Activated gamma-delta T cell (primary cell): ENCODE measurements around the gene HOXB6.

Experiments
- DNase-seq: peaks from one replicate; lab custom pipeline; 2025; lab: John Stamatoyannopoulos, UW

Gene HOXB6

DNA sequence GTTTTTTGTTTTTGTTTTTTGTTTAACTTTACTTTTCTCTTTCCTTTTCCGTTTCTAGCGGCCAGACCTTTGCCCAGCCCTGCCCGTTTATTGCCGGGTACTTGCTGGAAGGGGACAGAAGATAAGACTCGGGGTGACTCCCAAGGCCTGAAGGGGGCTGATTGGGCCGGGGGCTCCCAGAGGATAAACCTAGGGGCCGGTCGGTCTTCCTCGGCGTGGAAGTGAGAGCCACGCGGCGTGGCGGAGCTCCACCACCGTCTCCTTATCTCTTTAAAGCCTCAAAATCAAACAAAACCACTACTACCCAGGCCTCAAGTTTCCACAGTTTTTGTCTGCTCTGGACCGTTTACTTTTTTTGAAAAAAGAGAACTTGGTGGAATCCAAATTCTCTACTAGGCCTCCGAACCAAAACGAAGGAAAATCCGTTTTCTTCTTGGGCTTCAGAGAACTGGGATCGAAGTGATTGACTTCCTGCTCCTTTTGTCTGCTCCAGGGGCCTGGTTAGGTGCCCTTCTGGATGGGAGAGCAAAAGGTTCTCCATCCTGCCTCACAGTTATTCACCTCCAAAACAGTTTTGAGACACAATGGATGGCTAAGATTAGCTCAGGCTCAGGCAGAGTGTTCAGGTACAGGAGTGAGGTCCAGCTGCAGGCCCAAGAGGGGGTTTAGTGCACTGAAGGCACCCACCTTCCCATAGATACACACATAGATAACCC, 29.9 kb upstream of the HOXB6 start:
- no peak for DNase-seq

GRCh38 chr17:48633266-48633677, 28.5 kb upstream of the HOXB6 start:
- DNase-seq = no peak

DNA sequence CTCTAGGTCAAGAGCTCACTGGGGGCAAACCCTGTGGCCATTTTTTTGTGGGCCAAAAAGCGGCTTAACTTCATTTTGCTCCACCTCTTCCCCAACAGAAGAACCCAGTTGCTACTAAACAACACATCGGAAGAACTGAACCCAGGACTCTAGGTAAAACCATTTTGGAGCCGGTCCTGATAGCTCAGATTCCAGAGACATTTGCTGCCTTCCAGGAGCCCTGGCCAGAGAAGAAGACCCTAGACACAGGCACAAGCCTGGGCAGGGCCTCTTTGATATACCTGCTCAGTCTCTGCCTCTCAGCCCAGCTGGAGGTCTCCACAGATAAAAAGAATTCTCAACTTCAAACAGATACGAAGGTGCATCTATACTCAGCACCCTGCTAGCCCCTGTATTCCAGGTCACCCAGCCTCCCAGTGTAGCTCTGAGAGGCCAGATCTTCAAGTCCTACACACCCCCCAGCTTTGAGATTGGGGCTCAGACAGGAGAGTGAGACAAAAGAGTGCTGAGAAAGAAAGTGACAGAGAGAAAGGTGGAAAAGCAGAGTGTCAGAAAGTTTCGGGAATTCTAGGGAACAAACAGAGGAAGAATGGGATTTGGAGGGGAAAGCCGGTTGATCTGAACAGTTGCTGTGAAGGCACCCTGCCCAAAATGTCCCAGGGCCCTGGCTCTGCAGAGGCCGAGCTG, 27.9 kb upstream of the HOXB6 start:
- DNase-seq = no peak

GRCh38 chr17:48631693-48632578, 27.1 kb upstream of the HOXB6 start:
- no peak for DNase-seq

- DNase-seq = no peak
These were observed 26.3 kb upstream of the HOXB6 start for GRCh38 chr17:48630925-48631692.

- DNase-seq = no peak
These were observed 25.5 kb upstream of the HOXB6 start for GRCh38 chr17:48630009-48630924.

GRCh38 chr17:48629411-48629759, 24.6 kb upstream of the HOXB6 start:
- DNase-seq = no peak

DNA sequence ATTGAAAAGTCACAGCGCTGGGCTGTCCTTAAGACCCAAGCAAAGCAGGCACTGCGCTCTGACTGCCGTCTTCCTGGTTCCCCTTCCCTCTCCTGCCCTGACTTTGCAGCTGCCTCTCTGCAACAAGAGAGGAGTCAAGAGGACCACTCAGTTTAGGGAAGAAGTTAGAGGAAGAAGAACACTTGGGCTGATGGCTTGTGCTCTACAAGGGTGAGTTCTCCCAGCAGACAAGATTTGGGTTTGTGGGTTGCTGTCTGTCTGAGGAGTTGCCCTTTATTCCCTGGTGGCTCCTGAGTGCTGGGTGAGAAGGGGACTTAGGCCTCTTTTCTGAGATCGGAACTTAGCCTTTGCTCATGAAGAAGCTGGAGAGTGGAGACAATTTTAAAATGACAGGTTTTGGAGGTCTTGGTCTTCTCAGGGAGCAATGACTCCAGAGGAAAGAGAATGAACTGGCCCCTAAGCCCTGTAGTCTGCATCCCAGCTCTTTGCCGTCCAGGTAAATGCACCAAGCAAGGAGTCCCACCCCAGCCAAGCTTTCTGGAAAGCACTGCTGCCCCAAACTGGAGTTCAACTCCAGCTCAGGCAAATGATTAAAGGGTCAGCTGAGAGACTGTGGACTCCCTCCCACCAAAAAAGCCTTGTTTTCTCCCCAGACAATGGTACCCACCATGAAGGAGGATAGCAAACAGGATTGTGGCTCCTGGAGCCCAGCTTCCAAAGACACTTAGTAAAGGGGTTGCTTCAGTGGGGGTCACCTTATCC, 24.0 kb upstream of the HOXB6 start:
- DNase-seq = no peak

GRCh38 chr17:48627623-48628521, 23.1 kb upstream of the HOXB6 start:
- DNase-seq = no peak

DNA sequence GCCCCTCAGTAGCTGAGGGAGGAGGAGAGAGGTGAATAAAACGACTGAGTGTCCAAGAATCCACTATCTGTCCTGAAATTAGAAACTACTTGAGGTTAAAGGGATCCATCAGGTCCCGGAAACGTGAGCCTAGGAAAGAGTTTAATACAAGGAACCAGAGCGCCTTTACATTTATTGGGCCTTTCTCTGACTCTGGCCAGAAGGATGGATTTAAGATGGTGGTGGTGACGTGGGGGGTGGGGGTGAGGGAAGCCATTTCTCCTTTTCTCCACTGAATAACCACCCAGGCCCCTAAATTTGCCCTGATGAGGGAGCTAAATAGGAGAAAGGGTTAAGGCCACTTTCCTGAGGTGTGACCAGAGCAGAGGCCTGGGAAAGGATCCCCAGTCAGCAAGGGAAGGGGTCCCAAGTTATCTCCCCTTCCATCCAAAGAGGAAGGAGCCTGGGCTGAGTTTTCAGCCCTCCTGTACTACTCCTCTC, 22.4 kb upstream of the HOXB6 start:
- DNase-seq = no peak

GRCh38 chr17:48626245-48627117, 21.7 kb upstream of the HOXB6 start, which contains the start of gene HOXB9:
Gene HOXB9, minus strand, starts transcription at chr17:48626358. Its CDS starts 89 bp downstream, at chr17:48626269.
- peak; percentile 43 for DNase-seq

GRCh38 chr17:48625495-48626244, 20.9 kb upstream of the HOXB6 start:
- DNase-seq = peak; percentile 41

GRCh38 chr17:48624544-48625494, 20.0 kb upstream of the HOXB6 start:
- peak; percentile 35 for DNase-seq

DNA sequence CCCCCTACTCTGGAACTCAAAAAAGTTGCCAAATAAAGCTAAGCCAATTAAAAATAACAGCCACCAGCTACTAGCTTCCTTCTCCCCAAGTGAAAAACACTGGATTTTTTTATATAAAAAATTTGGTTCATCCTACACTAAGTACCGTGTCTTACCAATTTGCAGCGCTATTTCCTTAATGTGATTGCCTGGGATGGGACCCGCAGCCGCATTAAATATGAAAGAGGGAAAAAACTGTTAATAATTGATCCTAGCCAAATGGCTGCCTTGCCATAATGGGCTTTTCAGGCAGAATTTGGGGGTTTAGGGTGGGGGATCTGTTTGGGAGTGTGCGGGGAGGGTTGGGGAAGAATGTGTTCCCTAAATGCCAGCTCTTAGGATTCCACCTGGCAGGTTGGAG, 19.3 kb upstream of the HOXB6 start:
- DNase-seq = no peak

GRCh38 chr17:48623583-48623982, 18.8 kb upstream of the HOXB6 start:
- DNase-seq = no peak

- no peak for DNase-seq
These were observed 18.1 kb upstream of the HOXB6 start for GRCh38 chr17:48622857-48623256.
